Pancreas (tissue), 10 donors: Measurements from ENCODE around the gene CDH18. TPM values are rescaled to one million over a fixed set of nuclear protein-coding genes. Genes with fewer than 3 reads are reported as not detected.

ENCODE experiments used
- ATAC-seq, 4 donors: fragments of 200-7000 bp; cut with Tn5 transposase; one replicate each; pipeline versions ENCODE4 v1.8.0 to v1.9.1; 2020; ENCODE audit warnings: mild to moderate bottlenecking in 4 of 4, moderate library complexity in 4 of 4
- DNase-seq, 6 donors: peaks; one replicate each; pipeline ENCODE4 v3.0.0-alpha.2; 2020
- FAIRE-seq: peaks from 2 replicates; lab custom pipeline; 2012; peaks lifted over from hg19 to GRCh38; lab: Jason Lieb, UNC
- H3K27ac ChIP-seq, 4 donors: fragments of 200-600 bp; sonication (generic); 1 replicate in 3 of 4; 2 replicates in 1 of 4; pipeline versions ENCODE4 v1.5.0 to v1.8.0; 2020
- H3K27me3 ChIP-seq, 4 donors: fragments of 200-600 bp; one replicate each; pipeline ENCODE4 v1.8.0; 2021
- H3K36me3 ChIP-seq, 3 donors: fragments of 200-600 bp; sonication (generic) in 1 of 3; one replicate each; pipeline versions ENCODE4 v1.5.0 to v1.8.0; 2020 to 2021
- H3K4me1 ChIP-seq, 3 donors: fragments of 200-600 bp; one replicate each; pipeline ENCODE4 v1.8.0; 2021
- H3K4me3 ChIP-seq, 4 donors: fragments of 200-600 bp; sonication (generic) in 2 of 4; one replicate each; pipeline versions ENCODE4 v1.5.0 to v1.8.0; 2020 to 2021
- H3K9me3 ChIP-seq, 4 donors: fragments of 200-600 bp; one replicate each; pipeline ENCODE4 v1.8.0; 2021
- WGBS, 2 donors: extraction: QIAGEN DNeasy Blood & Tissue Kit; methylation state at CpG; one replicate each; pipeline ENCODE4 v1.1.7; 2013; 5-methylcytosine and 5-hydroxymethylcytosine counted together
- intact Hi-C, 3 donors: fragments of 100-400 bp; cut with DNase I; formaldehyde crosslinking; loops; one replicate each; pipeline versions ENCODE4 v1.11.1 to v1.14.2; 2022
- polyA plus RNA-seq, 2 donors: library from polyadenylated mRNA; stranded (reverse); fragments of 200-250 nt; gene quantifications; one replicate each; pipeline ENCODE4 v1.2.3, GENCODE V29; 2013
- total RNA-seq, 6 donors: library from RNA; stranded (reverse); fragmentation: NEBNext Ultra II Directional in 4 of 6; extraction: Animal tissue kit (Norgen Biotek cat#: 25700) in 4 of 6; gene quantifications; one replicate each; pipeline versions ENCODE4 v1.2.1 to v1.2.4, GENCODE V29; 2021 to 2023
- TF ChIP-seq, protein P1 (sequence below), 4 donors: fragments of 200-600 bp; sonication (generic) in 3 of 4; IDR thresholded peaks; one replicate each; pipeline versions ENCODE4 v1.5.0 to v1.8.0; 2021; ENCODE audit warnings: antibody characterized with exemption in 4 of 4
- donor health status: healthy with polysubstance abuse.
- donor health status: DM: no; HTN: no; CAD: no; lungs with moderate emphysema.
- donor health status: DM: no; HTN: no; CAD: no.
- donor health status: control.
- donor health status: control.
- donor health status: Bipolar disorder and iron deficiency.
- donor health status: DM: yes; HTN: yes; CAD: no.
- donor health status: DM: no; HTN: no; CAD: no.
- donor health status: DM: no; HTN: no; CAD: no.
- donor health status: DM: yes; HTN: yes; CAD: no.

CDH18 gene
- total and polyA plus RNA-seq, 8 donors: 0.09 to 0.80 (median 0.27) TPM

DNA sequence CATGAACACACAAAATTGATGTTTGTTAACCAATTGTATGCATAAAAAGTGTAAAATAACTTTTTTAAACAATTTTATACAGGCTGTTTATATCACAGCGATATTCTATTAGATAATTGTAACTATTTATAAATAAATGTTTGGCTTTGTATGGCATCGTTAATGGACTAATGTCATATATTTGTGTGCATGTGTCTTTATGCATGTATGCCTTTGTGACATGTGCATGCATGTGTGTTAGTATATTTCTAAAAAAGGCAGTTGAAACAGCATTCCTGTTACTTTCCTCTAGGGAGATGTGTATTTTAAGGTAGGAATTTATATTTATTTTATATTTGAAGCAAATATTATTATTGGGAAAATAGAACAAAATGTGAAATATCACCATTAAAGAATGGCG, 268.9 kb downstream of the CDH18 start:
- Histone ChIP-seq H3K9me3 (no peaks in the 10 kb centered on the region), H3K36me3 (no peaks in the 10 kb centered on the region), H3K27me3 (no peaks in the 10 kb centered on the region), H3K27ac (no peak overlapping the region), H3K4me3 (no peak overlapping the region), H3K4me1 (no peaks in the 10 kb centered on the region)
- TF ChIP-seq, protein P1, sequence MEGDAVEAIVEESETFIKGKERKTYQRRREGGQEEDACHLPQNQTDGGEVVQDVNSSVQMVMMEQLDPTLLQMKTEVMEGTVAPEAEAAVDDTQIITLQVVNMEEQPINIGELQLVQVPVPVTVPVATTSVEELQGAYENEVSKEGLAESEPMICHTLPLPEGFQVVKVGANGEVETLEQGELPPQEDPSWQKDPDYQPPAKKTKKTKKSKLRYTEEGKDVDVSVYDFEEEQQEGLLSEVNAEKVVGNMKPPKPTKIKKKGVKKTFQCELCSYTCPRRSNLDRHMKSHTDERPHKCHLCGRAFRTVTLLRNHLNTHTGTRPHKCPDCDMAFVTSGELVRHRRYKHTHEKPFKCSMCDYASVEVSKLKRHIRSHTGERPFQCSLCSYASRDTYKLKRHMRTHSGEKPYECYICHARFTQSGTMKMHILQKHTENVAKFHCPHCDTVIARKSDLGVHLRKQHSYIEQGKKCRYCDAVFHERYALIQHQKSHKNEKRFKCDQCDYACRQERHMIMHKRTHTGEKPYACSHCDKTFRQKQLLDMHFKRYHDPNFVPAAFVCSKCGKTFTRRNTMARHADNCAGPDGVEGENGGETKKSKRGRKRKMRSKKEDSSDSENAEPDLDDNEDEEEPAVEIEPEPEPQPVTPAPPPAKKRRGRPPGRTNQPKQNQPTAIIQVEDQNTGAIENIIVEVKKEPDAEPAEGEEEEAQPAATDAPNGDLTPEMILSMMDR (IDR thresholded peaks at IDR 0.05): no peak
- no peak for DNase-seq
- no peak for FAIRE-seq
- no peak for ATAC-seq
- WGBS, 2 donors: 53 to 64% methylated on average over 3 of the region's 3 CpGs
- intact Hi-C loops: no loop called here

DNA sequence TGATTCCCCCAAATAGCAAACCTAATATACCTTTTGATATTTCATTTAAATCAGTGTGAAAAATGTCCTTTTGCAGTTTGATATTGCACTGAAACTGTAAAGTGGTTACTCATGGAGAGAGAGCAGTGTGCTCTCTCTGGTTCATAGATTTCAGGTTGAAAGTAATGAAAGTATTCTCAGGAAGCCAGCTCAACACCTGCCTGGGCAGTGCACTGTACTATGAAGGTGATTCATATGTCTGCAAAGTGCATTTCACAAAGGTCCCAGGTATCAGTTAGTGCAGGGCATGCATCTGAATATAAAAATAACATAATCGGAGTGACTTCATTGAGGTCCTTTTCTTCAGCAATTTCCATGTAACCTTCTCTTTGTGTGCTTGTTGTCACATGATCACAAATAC, 274.3 kb downstream of the CDH18 start:
- FAIRE-seq (no peak), DNase-seq (no peak), ATAC-seq (peak in 1 of 4 donors; percentile 46)
- no peaks in the 10 kb centered on the region for H3K9me3 ChIP-seq
- H3K4me1 ChIP-seq: no peaks in the 10 kb centered on the region
- WGBS, 2 donors: 48 to 68% methylated on average over 1 of the region's 1 CpG
- no peaks in the 10 kb centered on the region for H3K27me3 ChIP-seq
- TF ChIP-seq, protein P1 (IDR thresholded peaks at IDR 0.05): no peak
- no peaks in the 10 kb centered on the region for H3K36me3 ChIP-seq
- intact Hi-C loops: no loop called here
- H3K27ac ChIP-seq: no peak overlapping the region
- no peak overlapping the region for H3K4me3 ChIP-seq

DNA sequence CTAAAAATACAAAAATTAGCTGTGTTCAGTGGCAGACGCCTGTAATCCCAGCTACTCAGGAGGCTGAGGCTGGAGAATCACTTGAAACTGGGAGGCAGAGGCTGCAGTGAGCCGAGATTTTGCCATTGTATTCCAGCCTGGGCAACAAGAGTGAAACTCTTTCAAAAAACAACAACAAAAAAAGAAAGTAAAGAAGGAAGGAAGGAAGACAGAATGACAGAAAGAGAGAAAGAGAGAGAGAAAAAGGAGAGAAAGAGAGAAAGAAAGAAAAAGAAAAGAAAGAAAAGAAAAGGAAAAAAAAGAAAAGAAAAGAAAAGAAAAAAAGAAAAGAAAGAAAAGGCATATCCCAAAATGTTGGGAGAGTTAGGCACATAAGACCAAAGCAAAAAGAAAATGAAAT, 278.6 kb downstream of the CDH18 start:
- Histone ChIP-seq H3K9me3 (no peaks in the 10 kb centered on the region), H3K4me1 (no peaks in the 10 kb centered on the region), H3K36me3 (no peaks in the 10 kb centered on the region), H3K4me3 (no peak overlapping the region), H3K27me3 (no peaks in the 10 kb centered on the region), H3K27ac (no peak overlapping the region)
- WGBS, 2 donors: 77 to 86% methylated on average over 2 of the region's 2 CpGs
- FAIRE-seq (no peak), ATAC-seq (no peak), DNase-seq (no peak)
- TF ChIP-seq, protein P1 (IDR thresholded peaks at IDR 0.05): no peak
- intact Hi-C loops: no loop called here

DNA sequence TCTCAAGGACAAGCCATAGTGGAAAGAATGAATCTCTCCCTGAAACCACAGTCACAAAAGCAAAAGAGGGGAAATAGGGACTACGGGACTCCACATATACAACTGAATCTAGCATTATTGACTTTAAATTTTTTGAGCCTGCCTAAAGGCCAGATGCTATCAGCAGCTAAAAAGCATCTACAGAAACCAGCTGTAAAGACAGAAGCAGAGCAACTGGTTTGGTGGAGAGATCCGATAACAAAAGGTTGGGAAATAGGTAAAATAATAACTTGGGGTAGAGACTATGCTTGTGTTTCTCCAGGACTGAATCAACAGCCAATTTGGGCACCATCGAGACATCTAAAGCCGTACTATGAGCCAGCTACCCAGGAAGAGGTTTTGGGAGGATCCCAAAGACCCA, 281.2 kb downstream of the CDH18 start:
- TF ChIP-seq, protein P1 (IDR thresholded peaks at IDR 0.05): no peak
- H3K36me3 ChIP-seq: no peaks in the 10 kb centered on the region
- intact Hi-C loops: no loop called here
- no peaks in the 10 kb centered on the region for H3K27me3 ChIP-seq
- H3K27ac ChIP-seq: no peak overlapping the region
- no peak for ATAC-seq
- WGBS, 2 donors: 86 to 93% methylated on average over 4 of the region's 4 CpGs
- no peaks in the 10 kb centered on the region for H3K4me1 ChIP-seq
- no peak for DNase-seq
- FAIRE-seq: no peak
- H3K9me3 ChIP-seq: no peaks in the 10 kb centered on the region
- H3K4me3 ChIP-seq: no peak overlapping the region

DNA sequence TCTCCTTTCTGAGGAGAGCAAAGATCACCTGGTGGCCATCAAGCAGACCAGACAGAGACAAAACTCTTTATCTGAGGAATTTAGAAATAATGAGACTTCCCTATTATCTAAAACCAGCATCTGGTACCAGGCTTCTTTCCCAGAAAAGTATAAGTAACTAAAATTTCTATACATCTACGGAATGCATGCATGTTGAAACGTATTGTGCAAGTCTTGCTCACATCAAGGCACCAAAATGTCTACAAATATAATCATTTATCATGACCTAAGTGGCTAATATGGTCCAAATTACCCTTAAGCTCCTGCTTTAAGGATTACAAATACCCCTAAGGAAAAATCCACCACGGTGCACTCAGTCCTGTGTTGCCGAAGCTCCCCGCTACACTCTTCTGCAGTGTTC, 286.3 kb downstream of the CDH18 start:
- H3K4me1 ChIP-seq: no peaks in the 10 kb centered on the region
- no peak for ATAC-seq
- FAIRE-seq: no peak
- no peak overlapping the region for H3K27ac ChIP-seq
- intact Hi-C loops: no loop called here
- no peaks in the 10 kb centered on the region for H3K9me3 ChIP-seq
- 92 to 96% methylated on average over 5 of the region's 5 CpGs for WGBS, 2 donors
- no peak overlapping the region for H3K4me3 ChIP-seq
- TF ChIP-seq, protein P1 (IDR thresholded peaks at IDR 0.05): no peak
- no peak for DNase-seq
- H3K36me3 ChIP-seq: no peaks in the 10 kb centered on the region
- no peaks in the 10 kb centered on the region for H3K27me3 ChIP-seq
